NB4 (cell line): Measurements from ENCODE around the gene RBBP6.

Experiments used
- DNase-seq: peaks from one replicate; pipeline ENCODE4 v3.0.0; 2010; ENCODE audit warnings: low read depth
- H3K4me3 ChIP-seq: one replicate; pipeline ENCODE4 v1.5.1; 2011; ENCODE audit warnings: mild to moderate bottlenecking, low read depth, low read length, moderate library complexity
- MYC ChIP-seq: IDR thresholded peaks from 2 replicates; pipeline ENCODE4 v1.6.1; 2011; ENCODE audit warnings: low read depth, low read length
- POLR2A ChIP-seq: IDR thresholded peaks from 2 replicates; pipeline ENCODE4 v1.6.1; 2011; ENCODE audit warnings: mild to moderate bottlenecking; ENCODE audit not compliant: insufficient read length; ENCODE audit errors: extremely low read depth
- TF ChIP-seq, protein P1 (sequence below): IDR thresholded peaks from one replicate; pipeline ENCODE4 v1.5.1; 2012; ENCODE audit warnings: low read depth, low read length
- TF ChIP-seq, protein P2 (sequence below): IDR thresholded peaks from 2 replicates; pipeline ENCODE4 v1.6.1; 2011; ENCODE audit warnings: low read depth, low read length

RBBP6 gene

GRCh38 chr16:24543949-24544348 lies 4.6 kb downstream of the RBBP6 start:
- peak overlapping the region; percentile 93 for H3K4me3 ChIP-seq
- TF ChIP-seq, protein P1, sequence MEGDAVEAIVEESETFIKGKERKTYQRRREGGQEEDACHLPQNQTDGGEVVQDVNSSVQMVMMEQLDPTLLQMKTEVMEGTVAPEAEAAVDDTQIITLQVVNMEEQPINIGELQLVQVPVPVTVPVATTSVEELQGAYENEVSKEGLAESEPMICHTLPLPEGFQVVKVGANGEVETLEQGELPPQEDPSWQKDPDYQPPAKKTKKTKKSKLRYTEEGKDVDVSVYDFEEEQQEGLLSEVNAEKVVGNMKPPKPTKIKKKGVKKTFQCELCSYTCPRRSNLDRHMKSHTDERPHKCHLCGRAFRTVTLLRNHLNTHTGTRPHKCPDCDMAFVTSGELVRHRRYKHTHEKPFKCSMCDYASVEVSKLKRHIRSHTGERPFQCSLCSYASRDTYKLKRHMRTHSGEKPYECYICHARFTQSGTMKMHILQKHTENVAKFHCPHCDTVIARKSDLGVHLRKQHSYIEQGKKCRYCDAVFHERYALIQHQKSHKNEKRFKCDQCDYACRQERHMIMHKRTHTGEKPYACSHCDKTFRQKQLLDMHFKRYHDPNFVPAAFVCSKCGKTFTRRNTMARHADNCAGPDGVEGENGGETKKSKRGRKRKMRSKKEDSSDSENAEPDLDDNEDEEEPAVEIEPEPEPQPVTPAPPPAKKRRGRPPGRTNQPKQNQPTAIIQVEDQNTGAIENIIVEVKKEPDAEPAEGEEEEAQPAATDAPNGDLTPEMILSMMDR = no peak
- TF ChIP-seq, protein P2, sequence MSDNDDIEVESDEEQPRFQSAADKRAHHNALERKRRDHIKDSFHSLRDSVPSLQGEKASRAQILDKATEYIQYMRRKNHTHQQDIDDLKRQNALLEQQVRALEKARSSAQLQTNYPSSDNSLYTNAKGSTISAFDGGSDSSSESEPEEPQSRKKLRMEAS = no peak
- no peak for TF ChIP-seq MYC
- no peak for TF ChIP-seq POLR2A
- no peak for DNase-seq

DNA sequence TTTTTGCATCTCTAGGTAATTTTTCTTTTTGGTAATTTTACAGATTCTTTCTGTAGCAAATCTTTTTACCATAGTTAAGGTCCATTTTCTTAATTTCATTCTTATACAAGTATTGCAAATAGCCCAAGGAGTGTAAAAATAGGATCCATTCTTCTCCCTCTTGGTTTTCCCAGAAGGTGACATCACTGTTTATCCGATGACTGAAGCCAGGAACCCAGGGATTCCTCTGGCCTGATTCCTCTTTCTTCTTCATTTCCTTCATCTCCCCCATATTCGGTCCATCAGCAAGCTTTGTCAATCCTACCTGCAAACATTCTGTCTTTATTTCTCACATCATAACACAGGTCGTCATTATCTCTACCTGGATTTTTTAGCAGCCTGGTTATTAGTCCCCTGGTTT lies 5.3 kb downstream of the RBBP6 start:
- peak overlapping the region; percentile 93 for H3K4me3 ChIP-seq
- DNase-seq = no peak
- TF ChIP-seq, protein P1 = no peak
- TF ChIP-seq MYC = no peak
- TF ChIP-seq, protein P2 = no peak
- TF ChIP-seq POLR2A = no peak

GRCh38 chr16:24550295-24550694 lies 10.9 kb downstream of the RBBP6 start:
- no peak overlapping the region for H3K4me3 ChIP-seq
- no peak for DNase-seq
- no peak for TF ChIP-seq MYC
- TF ChIP-seq, protein P1 = no peak

DNA sequence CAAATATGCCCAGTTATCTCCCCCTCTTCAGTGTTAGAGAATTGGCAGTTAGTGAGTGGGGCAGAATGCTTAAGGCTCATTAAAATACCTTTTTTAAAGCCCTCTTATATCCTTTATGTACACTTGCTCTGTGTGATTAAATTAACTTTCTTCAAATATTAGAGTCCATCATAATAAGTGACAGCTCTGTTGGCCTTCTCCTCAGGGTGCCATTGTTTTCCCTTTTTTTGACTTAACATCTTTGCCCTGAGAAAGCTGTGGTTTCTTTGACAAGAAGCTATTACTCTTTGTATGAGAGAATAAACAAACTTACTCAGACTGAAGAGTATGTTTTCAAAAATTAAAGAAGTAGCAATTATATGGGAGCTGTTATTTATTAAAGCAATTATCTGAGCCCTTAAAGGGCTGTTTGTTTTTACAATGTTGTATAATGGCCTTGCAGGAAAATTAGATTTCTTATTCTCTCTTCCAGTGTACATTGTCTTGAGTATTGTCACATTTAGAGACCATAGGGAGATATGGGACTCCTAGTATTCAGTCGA lies 13.4 kb downstream of the RBBP6 start:
- TF ChIP-seq, protein P1 = no peak
- no peak for TF ChIP-seq POLR2A
- no peak for TF ChIP-seq MYC
- TF ChIP-seq, protein P2 = no peak
- DNase-seq = no peak
- H3K4me3 ChIP-seq = no peak overlapping the region

- TF ChIP-seq POLR2A = no peak
- TF ChIP-seq MYC = no peak
- TF ChIP-seq, protein P2 = no peak
- TF ChIP-seq, protein P1 = no peak
- no peak overlapping the region for H3K4me3 ChIP-seq
- no peak for DNase-seq
Measured at GRCh38 chr16:24553983-24554382, 14.6 kb downstream of the RBBP6 start.

DNA sequence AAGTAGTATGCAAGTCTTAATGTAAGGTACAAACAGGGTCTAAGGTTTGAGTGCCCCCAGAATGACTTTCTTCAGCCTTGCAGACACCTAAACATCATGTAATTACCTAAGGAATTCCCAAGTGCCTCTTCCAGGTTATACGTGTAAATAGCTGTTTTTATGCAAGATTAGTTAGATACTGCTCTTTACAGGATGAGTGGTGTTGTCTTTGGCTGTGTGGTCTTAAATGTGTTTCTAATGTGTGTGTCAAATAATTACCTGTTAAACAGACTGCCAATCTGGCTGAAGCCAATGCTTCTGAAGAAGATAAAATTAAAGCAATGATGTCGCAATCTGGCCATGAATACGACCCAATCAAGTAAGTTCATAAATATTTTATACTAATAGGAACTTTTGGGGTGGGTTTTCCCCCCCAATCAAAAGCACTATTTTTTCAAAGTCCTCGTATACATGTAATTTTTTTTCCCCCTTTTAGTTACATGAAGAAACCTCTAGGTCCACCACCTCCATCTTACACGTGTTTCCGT lies 16.0 kb downstream of the RBBP6 start:
- H3K4me3 ChIP-seq = no peak overlapping the region
- TF ChIP-seq, protein P2 = no peak
- TF ChIP-seq MYC (no peak), POLR2A (no peak)
- TF ChIP-seq, protein P1 = no peak
- no peak for DNase-seq
